Measurements from ENCODE around the gene G6PD.

DNA sequence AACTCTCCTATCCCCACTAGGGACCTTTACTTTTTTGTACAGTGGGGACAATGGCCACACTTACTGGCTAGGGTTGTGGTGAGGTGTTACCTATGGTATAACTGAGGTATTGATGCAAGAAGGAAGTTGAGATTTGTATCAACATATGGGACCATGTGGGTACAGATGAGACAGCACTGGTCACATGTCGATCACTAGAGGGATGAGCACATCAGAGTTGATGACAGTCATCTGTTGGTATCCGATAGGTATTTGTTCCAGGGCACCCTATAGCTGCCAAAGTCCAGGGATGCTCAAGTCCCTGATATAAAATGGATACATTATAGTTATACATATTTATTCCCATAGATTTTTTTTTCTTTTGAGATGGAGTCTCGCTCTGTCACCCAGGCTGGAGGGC lies 43.7 kb downstream of the G6PD start:
- TF ChIP-seq, protein P1, sequence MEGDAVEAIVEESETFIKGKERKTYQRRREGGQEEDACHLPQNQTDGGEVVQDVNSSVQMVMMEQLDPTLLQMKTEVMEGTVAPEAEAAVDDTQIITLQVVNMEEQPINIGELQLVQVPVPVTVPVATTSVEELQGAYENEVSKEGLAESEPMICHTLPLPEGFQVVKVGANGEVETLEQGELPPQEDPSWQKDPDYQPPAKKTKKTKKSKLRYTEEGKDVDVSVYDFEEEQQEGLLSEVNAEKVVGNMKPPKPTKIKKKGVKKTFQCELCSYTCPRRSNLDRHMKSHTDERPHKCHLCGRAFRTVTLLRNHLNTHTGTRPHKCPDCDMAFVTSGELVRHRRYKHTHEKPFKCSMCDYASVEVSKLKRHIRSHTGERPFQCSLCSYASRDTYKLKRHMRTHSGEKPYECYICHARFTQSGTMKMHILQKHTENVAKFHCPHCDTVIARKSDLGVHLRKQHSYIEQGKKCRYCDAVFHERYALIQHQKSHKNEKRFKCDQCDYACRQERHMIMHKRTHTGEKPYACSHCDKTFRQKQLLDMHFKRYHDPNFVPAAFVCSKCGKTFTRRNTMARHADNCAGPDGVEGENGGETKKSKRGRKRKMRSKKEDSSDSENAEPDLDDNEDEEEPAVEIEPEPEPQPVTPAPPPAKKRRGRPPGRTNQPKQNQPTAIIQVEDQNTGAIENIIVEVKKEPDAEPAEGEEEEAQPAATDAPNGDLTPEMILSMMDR (IDR thresholded peaks at IDR 0.05 in 2 of 3, conservative IDR thresholded peaks at IDR 0.05 in 1 of 3; ENCODE audit: control insufficient read depth in 2 of 3, extremely low read depth in 1 of 3, insufficient read depth in 1 of 3, low read depth in 3 of 3, low read length in 3 of 3), result no peak
- TF ChIP-seq JUND (IDR thresholded peaks at IDR 0.05; ENCODE audit: low read depth, low read length) (no peak), NFYB (IDR thresholded peaks at IDR 0.05; ENCODE audit: insufficient read depth, low read depth, low read length) (no peak), NFIC (IDR thresholded peaks at IDR 0.05; ENCODE audit: low read depth, low read length) (no peak), RBBP5 (conservative IDR thresholded peaks at IDR 0.05) (no peak), FOXK2 (IDR thresholded peaks at IDR 0.05) (no peak), CBX5 (IDR thresholded peaks at IDR 0.05; ENCODE audit: low read depth) (no peak), EZH2 (IDR thresholded peaks at IDR 0.05; ENCODE audit: borderline replicate concordance, control insufficient read depth, low read depth, low read length) (no peak), CHD4 (IDR thresholded peaks at IDR 0.05) (no peak), RFX5 (IDR thresholded peaks at IDR 0.05; ENCODE audit: low read depth, low read length) (no peak), POLR2AphosphoS5 (IDR thresholded peaks at IDR 0.05; ENCODE audit: low read length) (no peak), ZNF622 (IDR thresholded peaks at IDR 0.05) (no peak)
- TF ChIP-seq, protein P2, sequence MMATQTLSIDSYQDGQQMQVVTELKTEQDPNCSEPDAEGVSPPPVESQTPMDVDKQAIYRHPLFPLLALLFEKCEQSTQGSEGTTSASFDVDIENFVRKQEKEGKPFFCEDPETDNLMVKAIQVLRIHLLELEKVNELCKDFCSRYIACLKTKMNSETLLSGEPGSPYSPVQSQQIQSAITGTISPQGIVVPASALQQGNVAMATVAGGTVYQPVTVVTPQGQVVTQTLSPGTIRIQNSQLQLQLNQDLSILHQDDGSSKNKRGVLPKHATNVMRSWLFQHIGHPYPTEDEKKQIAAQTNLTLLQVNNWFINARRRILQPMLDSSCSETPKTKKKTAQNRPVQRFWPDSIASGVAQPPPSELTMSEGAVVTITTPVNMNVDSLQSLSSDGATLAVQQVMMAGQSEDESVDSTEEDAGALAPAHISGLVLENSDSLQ (IDR thresholded peaks at IDR 0.05), result no peak
